NT2/D1 (cell line): Measurements from ENCODE around the gene KIF21B.

Experiments
- SUZ12 ChIP-seq: IDR thresholded peaks from 2 replicates; pipeline ENCODE4 v1.6.1; 2011; ENCODE audit not compliant: insufficient read length, insufficient read depth; ENCODE audit errors: extremely low read depth
- ZNF274 ChIP-seq: IDR thresholded peaks from 2 replicates; pipeline ENCODE4 v1.6.1; 2011; ENCODE audit warnings: mild to moderate bottlenecking, low read depth, low read length

- TF ChIP-seq ZNF274 (no peak), SUZ12 (no peak)
Measured at GRCh38 chr1:200979574-200980451, 43.7 kb downstream of the KIF21B start.
